Endothelial cell of umbilical vein (primary cell): ENCODE data around the gene PPP1R3G. TPM values are rescaled to one million over a fixed set of nuclear protein-coding genes. Genes with fewer than 3 reads are reported as not detected.

ENCODE experiments used
- BruUV-seq: library from RNA; stranded (reverse); fragments of 400-500 nt; replicated peaks from 2 replicates; lab custom pipeline; 2021; lab: Mats Ljungman, UMichigan
- CTCF ChIA-PET: fragments of 300-600, 350-600 bp; sonication (Branson Sonifier 250); formaldehyde crosslinking; loops from one replicate; lab custom pipeline; 2021; ENCODE audit warnings: antibody characterized with exemption, inconsistent platforms; lab: Charles Lee
- POLR2A ChIA-PET: fragments of 300-600, 350-600 bp; sonication (Branson Sonifier 250); formaldehyde crosslinking; loops from one replicate; lab custom pipeline; 2021; ENCODE audit warnings: antibody characterized with exemption, inconsistent platforms; lab: Charles Lee
- DNase-seq: peaks from one replicate; pipeline ENCODE4 v3.0.0-alpha.2; 2011; ENCODE audit warnings: low read depth, low spot score
- FAIRE-seq: peaks from 2 replicates; lab custom pipeline; 2011; peaks lifted over from hg19 to GRCh38; lab: Jason Lieb, UNC
- H2AFZ ChIP-seq: 2 replicates; pipeline ENCODE4 v1.6.0; 2012; ENCODE audit warnings: low read depth, low read length, control low read depth, inconsistent platforms
- H3K27ac ChIP-seq: 2 replicates; pipeline ENCODE4 v1.5.1; 2011; ENCODE audit warnings: low read depth, mild to moderate bottlenecking, control low read depth, low read length, moderate library complexity; ENCODE audit not compliant: insufficient read depth
- H3K27me3 ChIP-seq, 2 experiments: 2 replicates each; pipeline versions ENCODE4 v1.6.0 to v1.6.1; 2011; ENCODE audit warnings: low read length in 2 of 2, mixed read lengths in 1 of 2; ENCODE audit not compliant: control insufficient read depth in 2 of 2, insufficient read depth in 2 of 2
- H3K36me3 ChIP-seq, 2 experiments: 2 replicates in 1 of 2; 3 replicates in 1 of 2; pipeline ENCODE4 v1.5.1; 2011; ENCODE audit warnings: low read length in 2 of 2, mild to moderate bottlenecking in 1 of 2, moderate library complexity in 1 of 2; ENCODE audit not compliant: control insufficient read depth in 2 of 2, insufficient read depth in 2 of 2; ENCODE audit errors: extremely low read depth in 1 of 2
- H3K4me1 ChIP-seq: 3 replicates; pipeline ENCODE4 v1.5.1; 2011; ENCODE audit warnings: mild to moderate bottlenecking, low read length; ENCODE audit not compliant: control insufficient read depth, insufficient read depth; ENCODE audit errors: extremely low read depth
- H3K4me2 ChIP-seq: 2 replicates; pipeline ENCODE4 v1.6.1; 2011; ENCODE audit warnings: low read length, control low read depth, mixed read lengths; ENCODE audit not compliant: insufficient read depth
- H3K4me3 ChIP-seq, 3 experiments: fragments of 200-600 bp in 1 of 3; sonication (generic), shearing (Covaris generic) in 1 of 3; replicated peaks in 1 of 3; 2 replicates each; pipeline ENCODE4 v1.5.1; 2011 to 2016; ENCODE audit warnings: control low read depth in 3 of 3, low read length in 3 of 3, mild to moderate bottlenecking in 2 of 3, inconsistent platforms in 1 of 3, low read depth in 1 of 3, moderate library complexity in 1 of 3; ENCODE audit not compliant: insufficient read depth in 1 of 3
- H3K79me2 ChIP-seq: 2 replicates; pipeline ENCODE4 v1.6.0; 2012; ENCODE audit warnings: low read length, inconsistent platforms; ENCODE audit not compliant: control insufficient read depth, insufficient read depth
- H3K9ac ChIP-seq: replicated peaks from 2 replicates; pipeline ENCODE3; 2011; ENCODE audit warnings: low read length, control low read depth; ENCODE audit not compliant: insufficient read depth; ENCODE audit errors: extremely low read depth
- H3K9me1 ChIP-seq: replicated peaks from 3 replicates; pipeline ENCODE4 v1.6.0; 2011; ENCODE audit warnings: mild to moderate bottlenecking, low read length; ENCODE audit not compliant: control insufficient read depth, insufficient read depth; ENCODE audit errors: extremely low read depth
- H3K9me3 ChIP-seq: replicated peaks from 2 replicates; pipeline ENCODE4 v1.5.1; 2012; ENCODE audit warnings: low read length, inconsistent platforms; ENCODE audit not compliant: control insufficient read depth, insufficient read depth
- H4K20me1 ChIP-seq: replicated peaks from 2 replicates; pipeline ENCODE3; 2011; ENCODE audit warnings: mild to moderate bottlenecking, low read length; ENCODE audit not compliant: control insufficient read depth, insufficient read depth; ENCODE audit errors: extremely low read depth
- EZH2 ChIP-seq: IDR thresholded peaks from 2 replicates; pipeline ENCODE4 v1.6.1; 2012; ENCODE audit warnings: borderline replicate concordance, low read depth, mild to moderate bottlenecking, moderate library complexity, low read length, inconsistent platforms; ENCODE audit not compliant: severe bottlenecking
- FOS ChIP-seq: IDR thresholded peaks from 2 replicates; pipeline ENCODE4 v1.6.1; 2011; ENCODE audit warnings: mild to moderate bottlenecking, low read length, moderate library complexity, borderline replicate concordance; ENCODE audit not compliant: insufficient read depth
- GATA2 ChIP-seq: IDR thresholded peaks from 2 replicates; pipeline ENCODE4 v1.7.0; 2011; ENCODE audit warnings: low read depth, mild to moderate bottlenecking, moderate library complexity, mixed read lengths, low read length; ENCODE audit not compliant: insufficient read length, insufficient read depth
- JUN ChIP-seq: IDR thresholded peaks from 2 replicates; pipeline ENCODE4 v1.6.1; 2011; ENCODE audit warnings: borderline replicate concordance, low read depth; ENCODE audit not compliant: insufficient read length, insufficient read depth
- MYC ChIP-seq: IDR thresholded peaks from one replicate; pipeline ENCODE4 v1.6.1; 2011; ENCODE audit warnings: mild to moderate bottlenecking, low read depth, low read length
- POLR2A ChIP-seq: IDR thresholded peaks from 2 replicates; pipeline ENCODE4 v1.6.1; 2012; ENCODE audit warnings: low read depth, mild to moderate bottlenecking, control low read depth, low read length
- POLR2AphosphoS5 ChIP-seq: IDR thresholded peaks from 2 replicates; pipeline ENCODE4 v1.6.1; 2012; ENCODE audit warnings: low read depth, mild to moderate bottlenecking, control low read depth, low read length, moderate library complexity; ENCODE audit not compliant: insufficient read depth
- dilution Hi-C: fragments of 300-500 bp; cut with MboI; formaldehyde crosslinking; loops from one replicate; pipeline ENCODE4 v1.15.0; 2019; ENCODE audit warnings: low sequenced_read_pairs; ENCODE audit not compliant: extremely low pct_ligation_motif_present
- intact Hi-C: fragments of 100-400 bp; cut with micrococcal nuclease; formaldehyde crosslinking; loops from one replicate; pipeline ENCODE4 v1.10.0; 2022
- polyA plus RNA-seq, 4 experiments: library from polyadenylated mRNA; depleted of rRNA in 3 of 4; stranded (reverse) in 3 of 4; unstranded in 1 of 4; fragments of >200 nt; gene quantifications; 2 replicates each; pipeline versions ENCODE4 v1.2.1 to v1.2.3, GENCODE V29; 2011 to 2012; ENCODE audit warnings: missing spikeins in 1 of 4
- total RNA-seq: library from RNA; stranded (reverse); gene quantifications from 2 replicates; pipeline ENCODE4 v1.2.3, GENCODE V29; 2021
- TF ChIP-seq, protein P1 (sequence below): IDR thresholded peaks from 2 replicates; pipeline ENCODE4 v1.6.1; 2011; ENCODE audit not compliant: insufficient read depth, insufficient read length
- TF ChIP-seq, protein P2 (sequence below), 2 donors: IDR thresholded peaks; 1 replicate in 1 of 2; 2 replicates in 1 of 2; pipeline ENCODE4 v1.5.1; 2011; ENCODE audit warnings: low read length in 2 of 2, mild to moderate bottlenecking in 2 of 2, moderate library complexity in 2 of 2, control low read depth in 1 of 2, inconsistent platforms in 1 of 2, low read depth in 1 of 2; ENCODE audit not compliant: insufficient read depth in 1 of 2; ENCODE audit errors: extremely low read depth in 1 of 2

The PPP1R3G gene
- total and polyA plus RNA-seq, 2 donors (not counting 3 experiments of a cell fraction or from before 2014, with no cell fraction given) = 0.04 to 0.09 TPM

DNA sequence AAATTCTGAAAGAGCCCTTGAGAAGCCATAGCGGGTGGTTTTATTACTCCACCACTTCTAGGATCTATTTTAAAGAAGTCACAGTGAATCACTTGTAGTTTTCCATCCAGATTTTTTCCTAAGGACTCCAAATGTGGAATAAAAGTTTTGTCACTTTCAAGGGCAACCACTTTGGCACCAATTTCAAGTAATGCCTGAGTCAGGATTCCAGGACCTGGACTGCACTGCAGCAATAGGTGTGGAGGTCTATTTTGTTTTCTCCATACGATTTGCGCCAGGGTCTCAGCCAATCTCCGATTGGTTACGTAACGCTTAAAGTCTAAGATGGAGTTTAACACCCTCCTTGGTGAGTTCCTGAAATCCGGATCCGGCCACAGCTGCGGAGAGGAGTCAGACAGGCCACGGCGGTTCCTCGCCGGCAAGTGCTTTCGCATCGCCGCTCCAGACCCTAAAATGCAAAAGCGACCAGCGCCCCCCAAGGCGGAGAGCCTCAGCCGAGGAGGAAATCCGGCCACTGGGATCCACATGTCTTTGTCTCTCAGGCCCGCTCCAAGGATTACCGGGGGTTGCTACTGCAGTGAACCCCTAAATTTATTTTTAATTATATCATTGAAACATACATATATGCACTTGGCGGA is 18.6 kb upstream of the PPP1R3G start:
- ChIA-PET POLR2A (no interaction called here), CTCF (no interaction called here)
- FAIRE-seq = no peak
- Histone ChIP-seq H3K9me1 (no peaks in the 10 kb centered on the region), H3K4me2 (no peak overlapping the region), H3K79me2 (no peaks in the 10 kb centered on the region), H3K36me3 (no peaks in the 10 kb centered on the region), H2AFZ (no peak overlapping the region), H3K27me3 (peaks cover 0 to 3% of the 10 kb centered on the region in 2 experiments), H4K20me1 (no peaks in the 10 kb centered on the region), H3K4me1 (no peaks in the 10 kb centered on the region), H3K27ac (no peak overlapping the region), H3K9ac (no peak overlapping the region), H3K9me3 (no peaks in the 10 kb centered on the region), H3K4me3 (no peak overlapping the region)
- no TSS peak for BruUV-seq
- intact Hi-C loops = no loop called here
- TF ChIP-seq MYC = no peak
- TF ChIP-seq, protein P1, sequence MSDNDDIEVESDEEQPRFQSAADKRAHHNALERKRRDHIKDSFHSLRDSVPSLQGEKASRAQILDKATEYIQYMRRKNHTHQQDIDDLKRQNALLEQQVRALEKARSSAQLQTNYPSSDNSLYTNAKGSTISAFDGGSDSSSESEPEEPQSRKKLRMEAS = no peak
- no peak for TF ChIP-seq POLR2AphosphoS5
- TF ChIP-seq EZH2 = no peak
- TF ChIP-seq, protein P2, sequence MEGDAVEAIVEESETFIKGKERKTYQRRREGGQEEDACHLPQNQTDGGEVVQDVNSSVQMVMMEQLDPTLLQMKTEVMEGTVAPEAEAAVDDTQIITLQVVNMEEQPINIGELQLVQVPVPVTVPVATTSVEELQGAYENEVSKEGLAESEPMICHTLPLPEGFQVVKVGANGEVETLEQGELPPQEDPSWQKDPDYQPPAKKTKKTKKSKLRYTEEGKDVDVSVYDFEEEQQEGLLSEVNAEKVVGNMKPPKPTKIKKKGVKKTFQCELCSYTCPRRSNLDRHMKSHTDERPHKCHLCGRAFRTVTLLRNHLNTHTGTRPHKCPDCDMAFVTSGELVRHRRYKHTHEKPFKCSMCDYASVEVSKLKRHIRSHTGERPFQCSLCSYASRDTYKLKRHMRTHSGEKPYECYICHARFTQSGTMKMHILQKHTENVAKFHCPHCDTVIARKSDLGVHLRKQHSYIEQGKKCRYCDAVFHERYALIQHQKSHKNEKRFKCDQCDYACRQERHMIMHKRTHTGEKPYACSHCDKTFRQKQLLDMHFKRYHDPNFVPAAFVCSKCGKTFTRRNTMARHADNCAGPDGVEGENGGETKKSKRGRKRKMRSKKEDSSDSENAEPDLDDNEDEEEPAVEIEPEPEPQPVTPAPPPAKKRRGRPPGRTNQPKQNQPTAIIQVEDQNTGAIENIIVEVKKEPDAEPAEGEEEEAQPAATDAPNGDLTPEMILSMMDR (IDR thresholded peaks at IDR 0.05; ENCODE audit: extremely low read depth in 1 of 2, insufficient read depth in 1 of 2, low read depth in 1 of 2, low read length in 2 of 2) = no peak
- no peak for TF ChIP-seq GATA2
- TF ChIP-seq POLR2A = no peak
- TF ChIP-seq JUN = no peak
- TF ChIP-seq FOS = no peak
- DNase-seq = no peak
- dilution Hi-C loops = no loop called here
